Muscle of leg (tissue), 11 donors: ENCODE results near the gene ANTKMT. TPM values are rescaled to one million over a fixed set of nuclear protein-coding genes. Genes with fewer than 3 reads are reported as not detected.

Experiments
- DNase-seq: peaks from one replicate; pipeline ENCODE4 v3.0.0; 2013
- H3K27ac ChIP-seq: one replicate; pipeline ENCODE4 v1.5.1; 2013; ENCODE audit warnings: mild to moderate bottlenecking, low read length, control low read depth
- H3K27me3 ChIP-seq: one replicate; pipeline ENCODE4 v1.6.1; 2013; ENCODE audit warnings: low read length; ENCODE audit not compliant: control insufficient read depth, insufficient read depth
- H3K36me3 ChIP-seq: one replicate; pipeline ENCODE4 v1.6.1; 2013; ENCODE audit warnings: low read length; ENCODE audit not compliant: control insufficient read depth, insufficient read depth
- H3K4me1 ChIP-seq: one replicate; pipeline ENCODE4 v1.6.1; 2013; ENCODE audit warnings: low read length; ENCODE audit not compliant: control insufficient read depth, insufficient read depth
- H3K4me3 ChIP-seq: one replicate; pipeline ENCODE4 v1.5.1; 2013; ENCODE audit warnings: low read length, control low read depth
- H3K9me3 ChIP-seq: replicated peaks from 2 replicates; pipeline ENCODE4 v1.6.1; 2013; ENCODE audit warnings: low read depth, low read length; ENCODE audit not compliant: control insufficient read depth
- WGBS: methylation state at CpG from one replicate; pipeline ENCODE4 v1.1.5; 2013; ENCODE audit warnings: missing lambda C conversion rate; ENCODE audit not compliant: insufficient coverage; 5-methylcytosine and 5-hydroxymethylcytosine counted together
- polyA plus RNA-seq, 8 donors: library from polyadenylated mRNA; unstranded; fragments of 120-200 nt; gene quantifications; one replicate each; pipeline versions ENCODE4 v1.2.1 to v1.2.3, GENCODE V29; 2013; ENCODE audit warnings: inconsistent platforms in 1 of 8, low replicate concordance in 1 of 8; ENCODE audit not compliant: insufficient read length in 8 of 8, insufficient read depth in 1 of 8
- total RNA-seq: library from RNA; stranded (reverse); fragments of 120-200 nt; gene quantifications from one replicate; pipeline ENCODE4 v1.2.4, GENCODE V29; 2013

The ANTKMT gene
- total and polyA plus RNA-seq, 9 donors = 14.1 to 29.8 (median 16.1) TPM

- H3K27me3 ChIP-seq = peaks cover 17% of the 10 kb centered on the region
- peak overlapping the region; percentile 77 for H3K4me3 ChIP-seq
- H3K36me3 ChIP-seq = peaks cover 35% of the 10 kb centered on the region
- peak overlapping the region; percentile 62 for H3K27ac ChIP-seq
- H3K9me3 ChIP-seq = no peaks in the 10 kb centered on the region
- DNase-seq = no peak
- 43% methylated on average over 39 of the region's 44 CpGs for WGBS
- peaks cover 44% of the 10 kb centered on the region for H3K4me1 ChIP-seq
Observed at GRCh38 chr16:680967-681745, 39.8 kb upstream of the ANTKMT start.

- Histone ChIP-seq H3K27me3 (peaks cover 13% of the 10 kb centered on the region), H3K9me3 (no peaks in the 10 kb centered on the region), H3K36me3 (peaks cover 43% of the 10 kb centered on the region), H3K4me3 (no peak overlapping the region), H3K27ac (no peak overlapping the region), H3K4me1 (peaks cover 44% of the 10 kb centered on the region)
- WGBS = 84% methylated on average over 19 of the region's 28 CpGs
- no peak for DNase-seq
Observed at GRCh38 chr16:681746-682427, 39.1 kb upstream of the ANTKMT start.

GRCh38 chr16:682493-683395 is 38.2 kb upstream of the ANTKMT start:
- Histone ChIP-seq H3K36me3 (peaks cover 50% of the 10 kb centered on the region), H3K27ac (no peak overlapping the region), H3K4me1 (peaks cover 44% of the 10 kb centered on the region), H3K4me3 (no peak overlapping the region), H3K27me3 (peaks cover 5% of the 10 kb centered on the region), H3K9me3 (no peaks in the 10 kb centered on the region)
- 80% methylated on average over 35 of the region's 36 CpGs for WGBS
- DNase-seq = no peak

- DNase-seq = no peak
- peaks cover 44% of the 10 kb centered on the region for H3K4me1 ChIP-seq
- H3K27me3 ChIP-seq = no peaks in the 10 kb centered on the region
- peak overlapping the region; percentile 61 for H3K4me3 ChIP-seq
- H3K9me3 ChIP-seq = no peaks in the 10 kb centered on the region
- peaks cover 50% of the 10 kb centered on the region for H3K36me3 ChIP-seq
- WGBS = 4% methylated on average over 45 of the region's 57 CpGs
- H3K27ac ChIP-seq = no peak overlapping the region
Observed at GRCh38 chr16:683396-684070, 37.4 kb upstream of the ANTKMT start.

DNA sequence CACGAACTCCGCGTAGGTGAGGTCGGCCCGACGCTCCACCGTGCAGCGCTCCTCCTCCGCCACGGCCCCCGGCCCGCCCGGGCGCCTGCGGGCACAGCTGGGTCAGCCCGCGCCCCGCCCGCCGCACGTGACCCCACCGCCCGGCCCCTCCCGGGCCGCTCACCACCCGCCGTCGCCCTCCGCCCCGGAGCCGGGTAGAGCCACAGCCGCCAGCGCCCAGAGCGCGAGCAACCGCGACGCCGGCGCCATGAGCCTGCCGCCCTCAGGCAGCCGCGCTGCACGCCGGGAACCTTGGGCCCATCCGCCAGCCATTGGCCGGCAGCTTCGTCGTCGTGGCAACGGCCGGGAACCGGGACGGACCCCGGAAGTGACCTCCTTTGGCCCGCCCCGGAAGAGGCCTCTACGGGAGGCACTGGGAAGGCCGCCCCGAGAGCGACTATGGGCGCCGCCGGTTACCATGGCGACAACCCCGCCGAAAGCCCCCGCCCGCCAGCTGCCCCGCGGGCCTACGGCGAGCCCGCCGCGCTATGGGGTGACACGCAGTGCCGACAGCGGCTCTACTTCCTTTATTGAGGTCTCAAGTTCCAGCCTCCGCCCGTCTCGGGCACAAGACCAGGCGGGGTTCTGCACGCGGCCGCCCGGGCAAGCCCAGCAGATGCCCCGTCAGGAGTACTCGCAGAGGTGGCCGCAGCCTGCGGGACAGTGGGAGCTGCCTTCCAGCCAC is 36.7 kb upstream of the ANTKMT start, which contains the start of gene JMJD8:
JMJD8 (minus strand) TSS at position 264 of the 724 bp plus-strand sequence; CDS start at position 249, 15 bp downstream.
- Histone ChIP-seq H3K9me3 (no peaks in the 10 kb centered on the region), H3K4me3 (peak within 1 kb of the TSS; percentile 61), H3K4me1 (peaks cover 42% of the 10 kb centered on the region), H3K36me3 (peaks cover 50% of the 10 kb centered on the region), H3K27me3 (no peaks in the 10 kb centered on the region), H3K27ac (peak within 1 kb of the TSS; percentile 42)
- DNase-seq = peak; percentile 98
- 3% methylated on average over 91 of the region's 91 CpGs for WGBS

GRCh38 chr16:684961-685696 is 35.8 kb upstream of the ANTKMT start:
- Histone ChIP-seq H3K27me3 (no peaks in the 10 kb centered on the region), H3K27ac (no peak overlapping the region), H3K4me3 (peak overlapping the region; percentile 61), H3K4me1 (peaks cover 45% of the 10 kb centered on the region), H3K9me3 (no peaks in the 10 kb centered on the region), H3K36me3 (peaks cover 50% of the 10 kb centered on the region)
- DNase-seq = peak; percentile 41
- 88% methylated on average over 61 of the region's 61 CpGs for WGBS

GRCh38 chr16:685967-686366 is 35.0 kb upstream of the ANTKMT start:
- Histone ChIP-seq H3K9me3 (no peaks in the 10 kb centered on the region), H3K4me1 (peaks cover 48% of the 10 kb centered on the region), H3K36me3 (peaks cover 50% of the 10 kb centered on the region), H3K27ac (no peak overlapping the region), H3K4me3 (no peak overlapping the region), H3K27me3 (peaks cover 3% of the 10 kb centered on the region)
- no peak for DNase-seq
- 72% methylated on average over 9 of the region's 10 CpGs for WGBS

DNA sequence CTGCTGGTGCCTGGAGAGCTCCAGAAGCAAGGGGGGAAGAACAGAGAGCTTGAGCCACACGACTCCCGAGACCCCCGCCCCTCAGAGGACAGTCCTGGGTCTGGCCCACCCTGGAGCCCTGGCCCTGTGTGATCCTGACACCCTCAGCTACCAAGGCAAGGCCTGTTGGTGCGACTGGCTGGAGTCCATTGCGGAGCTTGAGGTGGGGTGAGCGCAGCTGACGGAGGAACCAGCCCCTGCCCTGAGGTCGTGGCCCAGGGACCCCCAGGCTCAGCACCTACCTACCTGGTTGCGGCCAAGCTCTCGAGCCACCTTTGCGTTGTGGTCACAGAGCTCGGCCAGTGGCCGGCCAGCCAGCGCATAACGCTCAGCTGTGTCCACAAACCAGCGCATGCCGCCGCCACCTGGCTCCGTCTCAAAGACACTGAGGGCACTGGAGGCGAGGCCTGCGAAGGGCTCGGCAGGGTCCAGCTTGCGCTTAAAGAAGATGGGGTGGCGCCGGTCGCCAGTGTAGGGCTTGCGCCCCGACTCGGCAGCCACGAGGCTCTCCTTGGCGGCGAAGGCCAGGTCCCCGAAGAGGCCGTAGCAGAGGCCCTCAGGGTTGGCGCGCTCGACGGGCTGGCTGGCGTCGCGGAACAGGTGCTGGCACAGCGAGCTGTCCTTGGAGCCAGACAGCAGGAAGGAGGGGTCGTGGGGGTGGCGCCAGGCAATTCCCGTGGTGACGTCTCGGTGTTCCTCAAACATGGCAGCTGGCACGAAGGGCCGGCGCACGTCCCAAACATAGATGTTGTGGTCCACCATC is 34.3 kb upstream of the ANTKMT start:
- H3K27ac ChIP-seq = no peak overlapping the region
- H3K9me3 ChIP-seq = no peaks in the 10 kb centered on the region
- H3K36me3 ChIP-seq = peaks cover 45% of the 10 kb centered on the region
- H3K4me3 ChIP-seq = no peak overlapping the region
- peaks cover 9% of the 10 kb centered on the region for H3K27me3 ChIP-seq
- H3K4me1 ChIP-seq = peaks cover 41% of the 10 kb centered on the region
- WGBS = 92% methylated on average over 51 of the region's 51 CpGs
- DNase-seq = no peak
